NCI-H748 (cell line): Measurements from ENCODE around the gene SLC6A12.

Experiments
- DNase-seq: peaks from one replicate; lab custom pipeline; 2025; ENCODE audit not compliant: unreplicated experiment; lab: John Stamatoyannopoulos, UW

SLC6A12 gene

GRCh38 chr12:144650-145284 lies 69.2 kb downstream of the SLC6A12 start:
- DNase-seq, result no peak

GRCh38 chr12:143964-144649 lies 69.8 kb downstream of the SLC6A12 start:
- no peak for DNase-seq

- DNase-seq, result no peak
Measured at GRCh38 chr12:140162-140561, 73.8 kb downstream of the SLC6A12 start.
